HEK293 (cell line): Measurements from ENCODE around the gene UBE2F.

Experiments used
- CTCF ChIP-seq: fragments of 450-650 bp; formaldehyde crosslinking; IDR thresholded peaks from 2 replicates; pipeline ENCODE4 v1.5.1; 2016; ENCODE audit warnings: missing biosample characterization, missing genetic modification characterization
- SALL2 ChIP-seq: fragments of 450-650 bp; formaldehyde crosslinking; IDR thresholded peaks from 2 replicates; pipeline ENCODE4 v1.5.0; 2017; ENCODE audit warnings: missing biosample characterization, mild to moderate bottlenecking, missing genetic modification characterization, borderline replicate concordance
- WT1 ChIP-seq: fragments of 450-650 bp; formaldehyde crosslinking; IDR thresholded peaks from 2 replicates; pipeline ENCODE4 v1.5.1; 2016; ENCODE audit warnings: missing biosample characterization, missing genetic modification characterization
- ZBTB49 ChIP-seq: fragments of 450-650 bp; formaldehyde crosslinking; IDR thresholded peaks from 2 replicates; pipeline ENCODE4 v1.5.1; 2016; ENCODE audit warnings: missing biosample characterization, missing genetic modification characterization, low read depth
- ZBTB8A ChIP-seq: fragments of 450-650 bp; formaldehyde crosslinking; IDR thresholded peaks from 2 replicates; pipeline ENCODE4 v1.5.1; 2016; ENCODE audit warnings: missing biosample characterization, missing genetic modification characterization
- ZNF138 ChIP-seq: fragments of 450-650 bp; formaldehyde crosslinking; IDR thresholded peaks from 2 replicates; pipeline ENCODE4 v1.5.1; 2016; ENCODE audit warnings: missing biosample characterization, missing genetic modification characterization, borderline replicate concordance
- ZNF19 ChIP-seq: fragments of 450-650 bp; formaldehyde crosslinking; IDR thresholded peaks from 2 replicates; pipeline ENCODE4; 2016; ENCODE audit warnings: missing biosample characterization, missing genetic modification characterization, low read depth
- ZNF394 ChIP-seq: fragments of 450-650 bp; formaldehyde crosslinking; IDR thresholded peaks from 2 replicates; pipeline ENCODE4 v1.5.1; 2016; ENCODE audit warnings: missing biosample characterization, missing genetic modification characterization, mild to moderate bottlenecking, moderate library complexity, borderline replicate concordance
- ZNF449 ChIP-seq: fragments of 450-650 bp; formaldehyde crosslinking; IDR thresholded peaks from 2 replicates; pipeline ENCODE4 v1.5.1; 2017; ENCODE audit warnings: missing biosample characterization, mild to moderate bottlenecking, missing genetic modification characterization, moderate library complexity
- ZNF560 ChIP-seq: fragments of 450-650 bp; formaldehyde crosslinking; IDR thresholded peaks from 2 replicates; pipeline ENCODE4 v1.5.1; 2017; ENCODE audit warnings: missing biosample characterization, missing genetic modification characterization, borderline replicate concordance
- ZNF704 ChIP-seq: fragments of 450-650 bp; formaldehyde crosslinking; IDR thresholded peaks from 2 replicates; pipeline ENCODE4 v1.5.1; 2016; ENCODE audit warnings: missing biosample characterization, missing genetic modification characterization
- ZNF792 ChIP-seq: fragments of 450-650 bp; formaldehyde crosslinking; IDR thresholded peaks from 2 replicates; pipeline ENCODE4 v1.5.1; 2016; ENCODE audit warnings: missing biosample characterization, missing genetic modification characterization

GRCh38 chr2:237967463-237967951, 693 bp downstream of the UBE2F start:
- TF ChIP-seq ZNF449 (no peak), ZNF792 (no peak), ZNF394 (tag by site-specific recombination) (no peak), ZBTB49 (tag by site-specific recombination) (no peak), ZNF138 (tag by site-specific recombination) (no peak), ZNF19 (tag by site-specific recombination) (no peak), WT1 (tag by site-specific recombination) (no peak), CTCF (no peak), SALL2 (tag by site-specific recombination) (no peak), ZNF704 (no peak), ZBTB8A (tag by site-specific recombination) (no peak), ZNF560 (tag by site-specific recombination) (no peak)
